H1 (cell line): ENCODE measurements around the gene MAPK14. TPM values are rescaled to one million over a fixed set of nuclear protein-coding genes. Genes with fewer than 3 reads are reported as not detected.

ENCODE experiments used
- CTCF ChIA-PET: fragments of 300-600 bp; sonication (Branson Sonifier 250); formaldehyde crosslinking; loops from one replicate; lab custom pipeline; 2021; ENCODE audit not compliant: partially characterized antibody; lab: Charles Lee
- POLR2A ChIA-PET: fragments of 300-600 bp; sonication (Branson Sonifier 250); formaldehyde crosslinking; loops from one replicate; lab custom pipeline; 2021; ENCODE audit warnings: inconsistent platforms; ENCODE audit not compliant: partially characterized antibody; lab: Charles Lee
- DNase-seq, 2 experiments: peaks; one replicate each; pipeline versions ENCODE4 v3.0.0 to v3.0.0-alpha.2; 2010 to 2022; ENCODE audit warnings: low spot score in 2 of 2, low read depth in 1 of 2, mixed read lengths in 1 of 2
- FAIRE-seq: peaks from 2 replicates; lab custom pipeline; 2011; peaks lifted over from hg19 to GRCh38; lab: Jason Lieb, UNC
- H2AFZ ChIP-seq: 2 replicates; pipeline ENCODE4 v1.8.1; 2012; ENCODE audit warnings: low read length, inconsistent platforms
- H2AK5ac ChIP-seq: 2 replicates; pipeline ENCODE4 v1.6.1; 2013; ENCODE audit warnings: low read depth, low read length
- H2BK120ac ChIP-seq: replicated peaks from 2 replicates; pipeline ENCODE3; 2013; ENCODE audit warnings: low read depth, low read length, inconsistent platforms
- H2BK12ac ChIP-seq: 2 replicates; pipeline ENCODE4 v1.6.1; 2013; ENCODE audit warnings: low read depth, low read length
- H2BK15ac ChIP-seq: 2 replicates; pipeline ENCODE4 v1.6.1; 2013; ENCODE audit warnings: low read length
- H2BK20ac ChIP-seq: 2 replicates; pipeline ENCODE4 v1.6.1; 2013; ENCODE audit warnings: low read length
- H2BK5ac ChIP-seq: 2 replicates; pipeline ENCODE4 v1.6.1; 2013; ENCODE audit warnings: low read depth, low read length
- H3K14ac ChIP-seq: 2 replicates; pipeline ENCODE4 v1.6.1; 2013; ENCODE audit warnings: inconsistent platforms; ENCODE audit not compliant: insufficient read length
- H3K18ac ChIP-seq: 2 replicates; pipeline ENCODE4 v1.6.1; 2013; ENCODE audit warnings: low read length; ENCODE audit errors: extremely low read depth
- H3K23ac ChIP-seq: 2 replicates; pipeline ENCODE4 v1.6.1; 2013; ENCODE audit warnings: inconsistent platforms; ENCODE audit not compliant: insufficient read length
- H3K23me2 ChIP-seq: 2 replicates; pipeline ENCODE4 v1.6.1; 2013; ENCODE audit warnings: low read depth, low read length
- H3K27ac ChIP-seq: 2 replicates; pipeline ENCODE4 v1.6.1; 2011; ENCODE audit warnings: low read depth, low read length, inconsistent platforms
- H3K27me3 ChIP-seq, 4 experiments: replicated peaks in 1 of 4; 1 replicate in 1 of 4; 2 replicates in 3 of 4; pipeline versions ENCODE4 v1.6.1 to v1.8.1; 2011 to 2013; ENCODE audit warnings: low read length in 3 of 4, mild to moderate bottlenecking in 3 of 4, inconsistent platforms in 2 of 4, mixed read lengths in 2 of 4, moderate library complexity in 1 of 4; ENCODE audit not compliant: control insufficient read depth in 3 of 4, insufficient read depth in 3 of 4; ENCODE audit errors: extremely low read depth in 1 of 4
- H3K36me3 ChIP-seq, 4 experiments: 2 replicates each; pipeline versions ENCODE4 v1.6.1 to v1.8.1; 2011 to 2013; ENCODE audit warnings: mild to moderate bottlenecking in 4 of 4, low read length in 3 of 4, moderate library complexity in 2 of 4, control low read depth in 1 of 4, inconsistent platforms in 1 of 4; ENCODE audit not compliant: insufficient read depth in 4 of 4, control insufficient read depth in 2 of 4
- H3K4ac ChIP-seq: replicated peaks from 2 replicates; pipeline ENCODE3; 2013; ENCODE audit warnings: low read length, low read depth, mixed read lengths, inconsistent platforms; ENCODE audit not compliant: insufficient read length
- H3K4me1 ChIP-seq, 4 experiments: replicated peaks in 1 of 4; 1 replicate in 1 of 4; 2 replicates in 3 of 4; pipeline versions ENCODE4 v1.6.1 to v1.8.1; 2011 to 2013; ENCODE audit warnings: low read length in 3 of 4, inconsistent platforms in 2 of 4, mixed read lengths in 1 of 4; ENCODE audit not compliant: insufficient read depth in 4 of 4, control insufficient read depth in 3 of 4
- H3K4me2 ChIP-seq, 2 experiments: 2 replicates each; pipeline versions ENCODE4 v1.6.1 to v1.8.1; 2011 to 2013; ENCODE audit warnings: low read depth in 2 of 2, low read length in 2 of 2, control low read depth in 1 of 2, inconsistent platforms in 1 of 2, mild to moderate bottlenecking in 1 of 2; ENCODE audit not compliant: insufficient read depth in 1 of 2
- H3K4me3 ChIP-seq, 4 experiments: fragments of 200-600, 300-600 bp in 1 of 4; sonication (generic), shearing (Covaris generic), sonication (Bioruptor Twin) in 1 of 4; 2 replicates each; pipeline versions ENCODE4 v1.5.1 to v1.8.1; 2011 to 2016; ENCODE audit warnings: low read length in 4 of 4, low read depth in 3 of 4, control low read depth in 2 of 4, inconsistent platforms in 2 of 4, mild to moderate bottlenecking in 2 of 4, mixed read lengths in 1 of 4, moderate library complexity in 1 of 4; ENCODE audit not compliant: insufficient read depth in 2 of 4; ENCODE audit errors: extremely low read depth in 1 of 4
- H3K56ac ChIP-seq: replicated peaks from 2 replicates; pipeline ENCODE3; 2013; ENCODE audit warnings: low read depth, mild to moderate bottlenecking, mixed read lengths, low read length, inconsistent platforms; ENCODE audit not compliant: insufficient read length
- H3K79me1 ChIP-seq: 2 replicates; pipeline ENCODE4 v1.6.1; 2013; ENCODE audit warnings: low read depth, low read length, control low read depth
- H3K79me2 ChIP-seq, 2 experiments: 2 replicates each; pipeline versions ENCODE4 v1.6.1 to v1.8.1; 2012 to 2013; ENCODE audit warnings: low read length in 2 of 2, mild to moderate bottlenecking in 2 of 2, inconsistent platforms in 1 of 2; ENCODE audit not compliant: insufficient read depth in 2 of 2, control insufficient read depth in 1 of 2
- H3K9ac ChIP-seq, 4 experiments: replicated peaks in 1 of 4; 1 replicate in 1 of 4; 2 replicates in 3 of 4; pipeline versions ENCODE4 v1.6.1 to v1.8.1; 2011 to 2013; ENCODE audit warnings: low read depth in 3 of 4, low read length in 3 of 4, control low read depth in 2 of 4, mild to moderate bottlenecking in 2 of 4, moderate library complexity in 2 of 4, inconsistent platforms in 1 of 4; ENCODE audit errors: extremely low read depth in 1 of 4
- H3K9me3 ChIP-seq, 2 experiments: 2 replicates each; pipeline versions ENCODE4 v1.6.1 to v1.8.1; 2012 to 2013; ENCODE audit warnings: mild to moderate bottlenecking in 2 of 2, moderate library complexity in 2 of 2, control low read depth in 1 of 2, inconsistent platforms in 1 of 2, low read depth in 1 of 2, low read length in 1 of 2, mixed read lengths in 1 of 2; ENCODE audit not compliant: insufficient read depth in 2 of 2
- H4K20me1 ChIP-seq, 2 experiments: replicated peaks in 1 of 2; 2 replicates each; pipeline versions ENCODE3 to v1.8.1; 2011 to 2013; ENCODE audit warnings: inconsistent platforms in 2 of 2, low read length in 2 of 2, mild to moderate bottlenecking in 1 of 2; ENCODE audit not compliant: insufficient read depth in 2 of 2, control insufficient read depth in 1 of 2
- H4K5ac ChIP-seq: 2 replicates; pipeline ENCODE4 v1.6.1; 2013; ENCODE audit warnings: low read length, low read depth, mixed read lengths, inconsistent platforms; ENCODE audit not compliant: insufficient read length
- H4K8ac ChIP-seq: 2 replicates; pipeline ENCODE4 v1.8.0; 2013; ENCODE audit warnings: mild to moderate bottlenecking, moderate library complexity, low read length, inconsistent platforms; ENCODE audit not compliant: insufficient read depth; ENCODE audit errors: extremely low read depth
- H4K91ac ChIP-seq: replicated peaks from 2 replicates; pipeline ENCODE3; 2013; ENCODE audit warnings: low read length, mixed read lengths, inconsistent platforms; ENCODE audit not compliant: insufficient read length
- MAFK ChIP-seq: IDR thresholded peaks from 2 replicates; pipeline ENCODE4 v1.6.1; 2012; ENCODE audit warnings: low read depth, mild to moderate bottlenecking, improper control_type of control experiment, low read length
- MAX ChIP-seq: IDR thresholded peaks from 2 replicates; pipeline ENCODE4 v1.6.1; 2012; ENCODE audit warnings: inconsistent platforms
- WGBS, 2 experiments: shearing (Covaris generic) in 1 of 2; methylation state at CpG; one replicate each; pipeline versions ENCODE4 v1.1.6 to v1.1.7; 2013 to 2015; ENCODE audit warnings: low lambda C conversion rate in 2 of 2, mixed read lengths in 2 of 2, inconsistent platforms in 1 of 2, low coverage in 1 of 2, missing lambda C conversion rate in 1 of 2; ENCODE audit not compliant: insufficient replicate concordance in 2 of 2, insufficient coverage in 1 of 2, insufficient read length in 1 of 2; ENCODE audit errors: extremely low coverage in 1 of 2, missing lambda C conversion rate in 1 of 2; 5-methylcytosine and 5-hydroxymethylcytosine counted together
- polyA plus RNA-seq, 7 experiments: library from polyadenylated mRNA; depleted of rRNA in 3 of 7; stranded (reverse) in 5 of 7; unstranded in 2 of 7; fragments of >200 nt in 5 of 7; fragments of 200-250 nt in 2 of 7; gene quantifications; 1 replicate in 5 of 7; 2 replicates in 1 of 7; 4 replicates in 1 of 7; pipeline versions ENCODE4 v1.2.1 to v1.2.3, GENCODE V29; 2011 to 2013; ENCODE audit warnings: missing spikeins in 2 of 7, mixed read lengths in 2 of 7
- total RNA-seq: library from RNA; stranded (reverse); fragmentation: NEBNext Ultra II Directional; extraction: Animal tissue kit (Norgen Biotek cat#: 25700); gene quantifications from 2 replicates; pipeline ENCODE4 v1.2.1, GENCODE V29; 2021

Gene MAPK14
- total and polyA plus RNA-seq, 2 of the 8 experiments (the other 6 are each of a cell fraction or from before 2014, with no cell fraction given) = 18.1 to 39.3 TPM

- no peak overlapping the region for H3K23ac ChIP-seq
- no peaks in the 10 kb centered on the region; the same call in 1 of the 2 replicates for H3K79me1 ChIP-seq
- WGBS, 2 experiments = 12% methylated on average over 9 of the region's 9 CpGs; no CpG with 5 or more reads in 1 of the 2 experiments
- no peak overlapping the region for H3K18ac ChIP-seq
- H4K5ac ChIP-seq = no peak overlapping the region
- POLR2A ChIA-PET = interaction anchor here (1.1 to 2.2 kb wide), 3 partner anchors 10 to 102 kb away, joined by 3 to 13 read pairs (median 3); partner anchors contain the start of gene MAPK14
- H2BK15ac ChIP-seq = no peak overlapping the region
- H3K27me3 ChIP-seq = no peaks in the 10 kb centered on the region
- H3K14ac ChIP-seq = no peak overlapping the region
- no peaks in the 10 kb centered on the region for H3K23me2 ChIP-seq
- no peak overlapping the region for H3K4me3 ChIP-seq
- H3K9ac ChIP-seq = no peak overlapping the region
- H2BK20ac ChIP-seq = no peak overlapping the region
- no peak overlapping the region for H2BK120ac ChIP-seq
- H3K27ac ChIP-seq = no peak overlapping the region
- no peak overlapping the region for H2BK5ac ChIP-seq
- H3K36me3 ChIP-seq = peaks cover 0 to 4% (median 1%) of the 10 kb centered on the region in 4 experiments; a peak in 3 of 8 replicates
- no peak overlapping the region for H2AK5ac ChIP-seq
- no peak overlapping the region for H3K4me2 ChIP-seq
- H4K8ac ChIP-seq = no peak overlapping the region
- CTCF ChIA-PET = interaction anchor here (0.6 to 4.2 kb wide), 58 partner anchors 9 to 1485 kb away, joined by 3 to 57 read pairs (median 4); partner anchors contain the start of gene MAPK14
- FAIRE-seq (peak; percentile 62), DNase-seq (peak; percentile 50 to 86)
- no peak overlapping the region for H3K56ac ChIP-seq
- no peak overlapping the region for H2BK12ac ChIP-seq
- H3K9me3 ChIP-seq = no peaks in the 10 kb centered on the region
- no peaks in the 10 kb centered on the region for H4K20me1 ChIP-seq
- H4K91ac ChIP-seq = no peak overlapping the region
- peaks cover 0 to 4% (median 0%) of the 10 kb centered on the region in 4 experiments; a peak in 1 of 7 replicates for H3K4me1 ChIP-seq
- H3K79me2 ChIP-seq = no peaks in the 10 kb centered on the region
- H3K4ac ChIP-seq = no peak overlapping the region
- H2AFZ ChIP-seq = no peak overlapping the region
- peak; percentile 60 for TF ChIP-seq MAX
- no peak for TF ChIP-seq MAFK
Observed at GRCh38 chr6:36094753-36095496, 67.3 kb downstream of the MAPK14 start.
